ENCODE results near the gene TMEFF2.

DNA sequence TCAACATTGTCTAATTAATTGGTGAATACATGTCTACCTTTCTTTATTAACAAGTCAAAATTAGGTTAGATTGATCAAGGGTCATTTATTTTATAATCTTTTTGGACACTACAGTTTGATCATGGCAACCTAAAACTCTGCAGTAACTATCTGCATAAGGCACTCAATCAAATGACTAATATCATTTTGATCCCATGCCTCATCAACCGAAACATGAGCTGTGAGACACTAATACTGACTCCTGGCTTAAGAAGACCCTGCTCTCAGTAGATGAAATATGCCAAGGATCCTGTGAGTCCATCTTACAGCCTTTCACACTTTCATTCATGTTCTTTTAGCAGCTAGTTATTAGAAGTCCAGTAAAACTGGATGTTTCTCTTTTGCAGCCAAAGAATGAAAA lies 178.5 kb downstream of the TMEFF2 start:
- no peak for TF ChIP-seq ZNF274 (IDR thresholded peaks at IDR 0.05; ENCODE audit: low read depth, low read length)
- no peak for TF ChIP-seq YY1 (IDR thresholded peaks at IDR 0.05; ENCODE audit: insufficient read depth, insufficient read length)
- no peak for TF ChIP-seq SUZ12 (IDR thresholded peaks at IDR 0.05; ENCODE audit: extremely low read depth, insufficient read depth, insufficient read length)

Data from NT2/D1 (cell line).